HG03521 (cell line): Measurements from ENCODE around the gene UBR7.
"Not testable (repeated sequence)": the region's sequence is repeated elsewhere in the genome, so short reads cannot be mapped to it uniquely, and the experiment has no call there.

ENCODE experiments used
- ATAC-seq: cut with Tn5 transposase; IDR thresholded peaks from one replicate; pipeline ENCODE4 v1.9.1; 2021; ENCODE audit warnings: mild to moderate bottlenecking, moderate library complexity; ENCODE audit not compliant: unreplicated experiment

UBR7 gene

DNA sequence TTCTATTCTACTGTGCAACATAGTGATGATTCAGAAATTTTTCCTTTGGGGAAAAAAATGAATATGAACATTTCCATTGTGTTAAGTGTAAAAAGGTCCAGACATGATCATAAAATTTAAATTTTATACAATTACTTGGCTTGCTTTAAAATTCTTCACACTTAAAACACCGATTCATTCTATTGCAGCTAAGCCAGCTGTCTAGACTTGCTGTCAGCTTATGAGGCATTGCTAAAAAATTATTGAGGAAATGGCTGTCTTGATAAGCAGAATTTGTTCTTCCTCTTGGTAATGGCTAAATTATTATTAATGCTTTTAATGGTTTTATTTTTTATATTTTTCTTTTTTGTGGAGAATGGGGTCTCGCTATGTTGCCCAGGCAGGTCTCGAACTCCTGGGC, 20.1 kb upstream of the UBR7 start:
- ATAC-seq, result no peak

DNA sequence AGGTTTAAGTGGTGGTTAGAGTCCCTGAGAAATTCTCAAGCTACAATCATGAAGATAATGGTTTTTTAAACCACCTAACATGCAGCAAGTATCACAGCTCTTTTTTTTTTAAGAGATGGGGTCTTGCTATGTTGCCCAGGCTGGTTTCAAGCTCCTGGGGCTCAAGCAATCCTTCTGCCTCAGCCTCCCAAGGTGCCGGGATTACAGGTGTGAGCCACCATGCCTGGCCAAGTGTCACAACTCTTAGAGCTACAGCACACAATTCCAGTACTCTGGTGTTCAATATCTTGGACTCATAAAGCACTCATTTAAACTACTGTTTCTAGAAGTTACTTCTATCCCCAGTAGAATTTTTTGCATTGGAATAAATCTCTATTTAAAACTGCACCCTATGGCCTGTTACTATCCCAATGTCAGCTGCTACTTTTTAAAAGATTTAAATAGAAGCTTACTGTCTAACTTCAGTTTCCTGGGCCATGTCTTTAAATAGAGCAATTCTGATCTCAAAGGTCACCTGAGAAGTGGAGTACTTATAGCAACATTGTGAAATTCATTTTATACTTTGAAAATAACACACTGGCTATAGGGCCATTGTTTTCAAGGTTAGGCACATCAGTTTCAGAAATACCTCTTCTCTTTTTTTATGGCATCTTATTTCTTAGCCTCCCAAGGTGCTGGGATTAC, 11.6 kb upstream of the UBR7 start:
- ATAC-seq, result no peak

GRCh38 chr14:93199031-93199430, 8.0 kb upstream of the UBR7 start:
- no peak for ATAC-seq

DNA sequence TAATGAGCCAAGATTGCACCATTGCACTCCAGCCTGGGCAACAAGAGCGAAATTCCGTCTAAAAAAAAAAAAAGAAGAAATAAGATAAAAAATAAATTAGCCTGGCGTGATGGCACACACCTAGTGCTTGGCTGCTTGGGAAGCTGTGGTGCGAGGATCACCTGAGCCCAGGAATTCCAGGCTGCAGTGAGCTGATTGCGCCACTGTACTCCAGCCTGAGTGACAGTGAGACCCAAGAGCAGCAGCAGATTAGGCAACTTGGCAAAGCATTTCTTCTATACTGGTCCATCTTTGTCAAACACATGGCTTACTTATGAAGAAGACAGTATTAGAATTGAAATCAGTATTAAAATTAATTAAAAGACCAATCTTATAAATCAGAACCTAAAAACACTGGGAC, 6.5 kb upstream of the UBR7 start:
- ATAC-seq, result no peak

- no peak for ATAC-seq
Measured at GRCh38 chr14:93201155-93201704, 5.8 kb upstream of the UBR7 start.

- peak; percentile 25 for ATAC-seq
Measured at GRCh38 chr14:93207468-93208308, 632 bp downstream of the UBR7 start.

- ATAC-seq, result peak; percentile 55
Measured at GRCh38 chr14:93212432-93212831, 5.4 kb downstream of the UBR7 start.

GRCh38 chr14:93214598-93214997, 7.5 kb downstream of the UBR7 start:
- ATAC-seq, result no peak

DNA sequence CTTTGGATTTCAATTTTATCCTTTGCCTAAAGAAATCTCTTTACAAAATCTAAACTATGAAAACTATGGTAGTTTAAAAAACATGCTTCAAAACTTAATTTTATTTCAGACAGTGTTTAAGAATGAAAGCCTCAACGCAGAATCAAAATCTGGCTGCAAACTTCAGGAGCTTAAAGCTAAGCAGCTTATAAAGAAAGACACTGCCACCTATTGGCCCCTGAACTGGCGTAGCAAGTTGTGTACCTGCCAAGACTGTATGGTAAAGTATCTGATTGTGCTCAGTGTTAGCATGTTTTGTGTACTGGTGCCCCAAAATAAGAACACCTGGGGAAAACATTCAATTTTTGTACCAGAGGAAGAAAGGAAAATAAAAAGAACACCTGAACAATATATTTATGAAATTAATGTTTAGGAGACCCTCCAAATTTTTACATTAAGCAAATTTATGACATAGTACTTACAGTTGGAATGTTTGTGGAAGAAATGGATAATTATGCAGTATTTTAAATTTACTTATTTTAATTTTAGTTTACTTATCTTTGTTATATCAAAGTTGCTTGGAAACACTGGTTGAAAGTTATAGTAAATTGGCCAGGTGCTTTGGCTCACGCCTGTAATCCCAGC, 12.2 kb downstream of the UBR7 start:
- ATAC-seq, result no peak

- ATAC-seq, result no peak
Measured at GRCh38 chr14:93220509-93220908, 13.5 kb downstream of the UBR7 start.

GRCh38 chr14:93223565-93223964, 16.5 kb downstream of the UBR7 start:
- ATAC-seq, result no peak

- no peak for ATAC-seq
Measured at GRCh38 chr14:93228550-93228949, 21.5 kb downstream of the UBR7 start.

- no peak for ATAC-seq
Measured at GRCh38 chr14:93230539-93230938, 23.5 kb downstream of the UBR7 start.

- no peak for ATAC-seq
Measured at GRCh38 chr14:93231129-93231979, 24.3 kb downstream of the UBR7 start.

GRCh38 chr14:93232159-93232558, 25.1 kb downstream of the UBR7 start:
- ATAC-seq, result no peak

- not testable (repeated sequence) for ATAC-seq
Measured at GRCh38 chr14:93233078-93233477, 26.0 kb downstream of the UBR7 start.

DNA sequence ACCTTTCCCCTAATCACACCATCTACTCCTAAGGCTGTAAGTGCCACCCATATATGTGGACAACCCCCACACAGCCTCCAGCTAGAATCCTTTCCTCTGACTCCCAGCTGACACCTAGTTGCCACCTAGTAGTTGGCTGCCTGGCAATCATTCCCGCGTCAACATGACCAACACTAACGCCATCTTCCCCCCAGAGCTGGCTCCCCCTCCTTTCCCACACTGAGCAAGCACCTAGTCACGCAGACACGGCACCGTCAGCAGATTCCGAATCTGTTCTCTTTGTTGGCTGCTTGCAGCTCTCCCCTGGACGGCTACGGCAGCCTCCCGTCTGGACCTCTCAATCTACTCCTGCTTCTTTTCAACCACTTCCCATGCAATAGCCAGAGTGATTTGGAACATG, 27.7 kb downstream of the UBR7 start:
- no peak for ATAC-seq

DNA sequence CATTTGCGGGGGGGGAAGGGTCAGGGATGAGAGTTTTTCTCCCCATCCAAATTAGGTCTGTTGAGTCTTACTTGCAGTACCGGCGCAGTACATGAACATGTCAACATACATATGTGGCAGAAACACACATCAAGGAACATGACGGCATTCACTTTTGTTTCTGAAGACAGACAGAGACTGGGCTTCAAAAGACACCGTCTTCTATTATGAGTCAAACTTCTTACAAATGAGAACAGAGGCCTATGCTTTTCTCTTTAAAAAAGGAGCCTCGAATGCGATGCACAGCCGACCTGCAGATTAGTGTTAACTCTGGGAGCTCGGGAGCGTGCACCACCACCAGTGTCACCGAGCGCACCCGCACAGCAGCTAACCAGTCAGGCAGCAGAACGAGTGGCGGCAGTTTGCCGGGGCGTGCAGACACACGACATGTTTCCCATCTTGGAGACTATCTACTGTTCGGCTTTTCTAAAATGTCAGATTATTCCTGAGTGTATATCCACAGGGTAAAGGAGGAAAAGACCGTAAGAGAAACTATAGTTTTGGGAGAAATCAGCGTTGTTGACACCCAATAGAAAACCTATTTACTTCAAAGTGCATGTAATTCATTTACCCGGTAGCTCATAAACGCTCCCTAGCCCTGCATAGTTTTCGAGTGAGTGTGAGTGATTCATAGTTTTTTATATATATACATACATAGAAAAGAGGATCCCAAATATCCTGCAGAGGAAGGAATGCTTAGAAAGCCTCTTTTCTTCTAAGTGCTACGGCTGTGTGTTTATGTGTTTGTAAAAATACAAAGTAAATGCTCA, 33.0 kb downstream of the UBR7 start:
- ATAC-seq, result no peak

- no peak for ATAC-seq
Measured at GRCh38 chr14:93240678-93241000, 33.6 kb downstream of the UBR7 start.
